GM10266 (cell line): ENCODE data around the gene C11orf97.
"Not testable (repeated sequence)": the region's sequence is repeated elsewhere in the genome, so short reads cannot be mapped to it uniquely, and the experiment has no call there.

Experiments used
- DNase-seq: peaks from one replicate; pipeline ENCODE4 v3.0.0; 2012; ENCODE audit errors: extremely low spot score
- CTCF ChIP-seq: IDR thresholded peaks from 2 replicates; pipeline ENCODE4 v1.5.1; 2012; ENCODE audit warnings: mild to moderate bottlenecking, low read depth; ENCODE audit not compliant: control insufficient read depth, insufficient read depth; ENCODE audit errors: missing control alignments

Gene C11orf97

GRCh38 chr11:94568200-94568599 lies 55.9 kb downstream of the C11orf97 start:
- DNase-seq, result no peak
- TF ChIP-seq CTCF, result no peak

GRCh38 chr11:94568717-94569116 lies 56.5 kb downstream of the C11orf97 start:
- no peak for TF ChIP-seq CTCF
- no peak for DNase-seq

- DNase-seq, result not testable (repeated sequence)
Measured at GRCh38 chr11:94572975-94573374, 60.7 kb downstream of the C11orf97 start.

- DNase-seq, result no peak
- TF ChIP-seq CTCF, result no peak
Measured at GRCh38 chr11:94574193-94574961, 62.1 kb downstream of the C11orf97 start.

GRCh38 chr11:94576306-94576705 lies 64.0 kb downstream of the C11orf97 start:
- no peak for DNase-seq
- TF ChIP-seq CTCF, result no peak

- no peak for TF ChIP-seq CTCF
- DNase-seq, result no peak
Measured at GRCh38 chr11:94577841-94578240, 65.6 kb downstream of the C11orf97 start.
